Epithelial cell of prostate (primary cell): ENCODE results near the gene SEC23B.
A peak's percentile ranks its signal among the peaks of the same experiment; 100 is the strongest.
"Not testable (repeated sequence)": the region's sequence is repeated elsewhere in the genome, so short reads cannot be mapped to it uniquely, and the experiment has no call there.

Experiments
- DNase-seq: peaks from one replicate; pipeline ENCODE4 v3.0.0-alpha.2; 2011; ENCODE audit warnings: low read depth, low spot score
- H3K27ac ChIP-seq: fragments of 450-650 bp; 2 replicates; pipeline ENCODE4 v1.5.1; 2017; ENCODE audit warnings: mild to moderate bottlenecking

Gene SEC23B

DNA sequence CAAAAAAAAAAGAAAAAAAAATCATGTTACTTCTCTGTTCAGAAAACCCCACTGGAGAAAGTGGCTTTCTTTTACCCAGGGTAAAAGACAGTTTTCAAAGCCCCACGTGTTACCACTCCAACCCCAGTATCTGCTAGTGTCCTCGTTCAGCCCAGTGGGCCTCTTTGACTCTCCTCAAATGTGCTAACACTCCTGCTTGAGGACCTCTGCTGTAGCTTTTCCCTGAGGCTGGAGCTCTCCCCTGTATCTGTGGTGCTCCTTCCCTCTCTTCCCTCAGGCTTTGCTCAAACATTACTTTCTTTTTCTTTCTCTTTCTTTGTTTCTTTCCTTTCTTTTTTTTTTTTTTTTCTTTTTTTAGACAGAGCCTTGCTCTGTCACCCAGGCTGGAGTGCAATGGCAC lies 15.3 kb downstream of the SEC23B start:
- no peak for DNase-seq
- peak overlapping the region; percentile 74 for H3K27ac ChIP-seq

- DNase-seq = no peak
- H3K27ac ChIP-seq = peak overlapping the region; percentile 74
These were observed 16.9 kb downstream of the SEC23B start for GRCh38 chr20:18524646-18525045.

- H3K27ac ChIP-seq = peak overlapping the region; percentile 74
- not testable (repeated sequence) for DNase-seq
These were observed 19.0 kb downstream of the SEC23B start for GRCh38 chr20:18526761-18527160.

DNA sequence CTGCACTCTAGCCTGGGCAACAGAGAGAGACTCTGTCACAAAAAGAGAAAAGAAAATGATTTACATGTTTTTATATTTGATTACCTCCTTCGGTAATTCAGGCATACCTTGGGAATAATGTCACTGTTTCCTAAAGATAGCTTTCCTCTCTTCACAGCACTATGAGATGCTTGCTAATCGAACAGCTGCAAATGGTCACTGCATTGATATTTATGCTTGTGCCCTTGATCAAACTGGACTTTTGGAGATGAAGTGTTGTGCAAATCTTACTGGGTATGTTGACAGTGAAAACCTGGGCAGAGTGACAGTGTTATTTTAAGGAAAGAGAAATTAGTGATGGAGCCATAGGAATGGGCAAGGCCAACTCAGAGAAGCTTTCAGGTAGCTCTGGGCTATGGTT lies 19.6 kb downstream of the SEC23B start:
- DNase-seq = no peak
- peak overlapping the region; percentile 74 for H3K27ac ChIP-seq

DNA sequence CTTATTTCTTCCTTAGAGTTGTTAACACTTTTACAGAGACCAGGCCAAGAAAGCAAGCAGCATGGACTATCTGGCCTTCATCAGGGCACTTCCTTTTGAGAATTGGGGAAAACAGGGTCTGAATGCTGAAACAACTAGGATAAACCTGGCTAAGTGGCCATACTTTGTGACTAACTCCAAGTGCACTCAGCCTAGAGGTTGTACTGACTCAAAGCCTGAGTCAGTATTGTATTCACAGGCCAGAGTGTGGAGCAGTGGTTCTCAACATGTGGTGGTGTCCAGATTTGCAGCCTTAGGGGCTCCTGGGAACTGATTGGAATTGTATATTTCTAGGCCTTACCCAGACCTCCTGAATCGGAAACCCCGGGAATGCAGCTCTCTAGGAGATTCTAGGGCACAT lies 20.1 kb downstream of the SEC23B start:
- DNase-seq = no peak
- H3K27ac ChIP-seq = peak overlapping the region; percentile 74

DNA sequence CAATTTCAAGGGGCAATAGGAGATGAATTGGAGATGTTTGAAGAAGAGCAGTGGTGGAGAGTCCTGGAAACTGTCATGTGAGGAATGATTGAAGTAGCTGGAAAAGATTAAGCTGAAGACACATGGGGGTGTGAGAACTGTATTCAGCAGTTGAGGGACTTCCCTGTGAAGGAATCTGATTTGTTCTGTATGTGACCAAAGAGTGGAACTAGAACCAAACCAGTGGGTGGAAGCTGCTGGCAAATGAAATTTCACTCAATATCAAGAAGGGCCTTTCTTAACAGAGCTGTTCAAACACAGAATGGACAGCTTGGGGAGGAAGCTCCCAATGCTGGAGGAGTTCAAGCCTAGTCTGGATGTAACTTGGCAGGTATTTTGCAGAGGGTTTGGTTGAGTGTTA lies 21.3 kb downstream of the SEC23B start:
- H3K27ac ChIP-seq = no peak overlapping the region
- DNase-seq = no peak

GRCh38 chr20:18532626-18533025 lies 24.9 kb downstream of the SEC23B start:
- no peak for DNase-seq
- no peak overlapping the region for H3K27ac ChIP-seq

DNA sequence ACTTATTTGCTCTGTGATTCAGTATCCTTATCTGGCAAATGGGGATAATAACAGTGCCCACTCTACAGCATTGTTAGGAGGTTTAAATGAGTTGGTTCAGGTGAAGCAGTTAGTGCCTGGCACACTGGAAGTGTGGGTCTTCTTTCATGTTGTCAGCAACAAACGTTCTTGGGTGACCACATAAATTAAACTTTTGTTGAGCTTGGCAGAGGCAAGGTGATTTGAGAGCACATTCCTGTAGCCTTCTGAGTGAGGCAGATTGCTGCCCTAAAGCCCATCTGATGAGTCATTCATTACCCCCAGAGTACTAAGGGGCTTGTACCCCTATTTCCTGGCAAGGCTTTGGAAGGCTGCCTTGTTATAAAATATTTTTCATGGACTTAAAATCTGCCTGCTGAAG lies 25.8 kb downstream of the SEC23B start:
- no peak overlapping the region for H3K27ac ChIP-seq
- no peak for DNase-seq

GRCh38 chr20:18533978-18534644 lies 26.4 kb downstream of the SEC23B start:
- no peak overlapping the region for H3K27ac ChIP-seq
- DNase-seq = no peak

DNA sequence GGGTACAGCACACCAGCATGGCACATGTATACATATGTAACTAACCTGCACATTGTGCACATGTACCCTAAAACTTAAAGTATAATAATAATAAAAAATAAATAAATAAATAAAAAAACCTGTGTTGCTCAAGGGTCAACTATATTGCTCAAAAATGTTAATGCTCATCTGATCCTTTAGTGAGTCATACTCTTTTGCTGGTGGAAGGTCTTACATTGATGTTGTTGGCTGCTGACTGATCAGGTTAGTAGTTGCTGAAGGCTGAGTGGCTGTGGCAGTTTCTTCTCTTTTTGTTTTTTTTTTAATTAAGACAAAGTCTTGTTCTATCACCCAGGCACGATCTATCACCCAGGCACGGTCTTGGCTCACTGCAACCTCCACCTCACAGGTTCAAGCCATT lies 29.9 kb downstream of the SEC23B start:
- peak overlapping the region; percentile 19 for H3K27ac ChIP-seq
- no peak for DNase-seq

- peak overlapping the region; percentile 62 for H3K27ac ChIP-seq
- DNase-seq = peak; percentile 66
These were observed 34.0 kb downstream of the SEC23B start for GRCh38 chr20:18541741-18542140.

DNA sequence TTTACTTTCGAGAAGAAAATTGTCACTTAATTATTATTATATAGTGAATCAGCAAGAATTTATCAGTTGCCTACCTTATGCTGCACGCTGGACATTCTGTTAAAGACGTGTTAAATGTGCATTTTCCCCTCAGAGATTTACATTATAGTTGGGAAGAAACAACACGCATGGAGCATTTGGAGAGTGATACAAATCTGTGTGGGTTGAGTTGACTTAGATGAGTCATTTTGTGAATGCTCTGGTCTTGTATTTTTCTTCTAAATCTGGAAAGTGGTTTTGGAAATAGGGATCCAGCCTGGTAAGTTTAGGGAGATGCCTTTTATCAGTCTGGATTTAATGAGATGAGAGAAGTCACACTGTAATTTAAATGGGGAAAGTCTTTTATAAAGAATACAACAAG lies 35.5 kb downstream of the SEC23B start:
- no peak overlapping the region for H3K27ac ChIP-seq
- no peak for DNase-seq

DNA sequence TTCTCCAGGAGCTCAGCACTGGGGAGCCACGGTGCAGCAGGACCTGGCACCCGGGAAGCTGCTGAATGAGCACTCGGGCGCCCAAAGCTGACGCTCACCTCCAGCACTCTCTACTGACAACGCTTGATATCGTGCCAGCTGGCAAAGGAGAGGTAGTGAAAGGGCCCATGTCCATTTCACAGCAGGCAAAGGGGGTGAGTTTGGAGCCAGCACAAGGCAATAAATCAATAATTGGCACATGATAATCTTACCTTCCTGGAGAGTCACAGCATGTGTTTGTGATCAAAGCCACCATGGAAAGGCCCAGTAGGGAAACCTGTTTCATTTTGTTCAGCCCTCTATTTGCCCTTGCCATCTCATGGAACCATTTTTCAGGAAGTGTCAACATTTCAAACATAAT lies 36.2 kb downstream of the SEC23B start:
- DNase-seq = no peak
- no peak overlapping the region for H3K27ac ChIP-seq

- no peak for DNase-seq
- H3K27ac ChIP-seq = no peak overlapping the region
These were observed 37.8 kb downstream of the SEC23B start for GRCh38 chr20:18545566-18545965.

GRCh38 chr20:18548465-18548864 lies 40.7 kb downstream of the SEC23B start:
- no peak for DNase-seq
- no peak overlapping the region for H3K27ac ChIP-seq

GRCh38 chr20:18553746-18554145 lies 46.0 kb downstream of the SEC23B start:
- H3K27ac ChIP-seq = no peak overlapping the region
- no peak for DNase-seq

GRCh38 chr20:18566892-18567738 lies 59.4 kb downstream of the SEC23B start, which contains the start of gene SMIM26:
TSS of gene SMIM26 (plus strand) at chr20:18567432. CDS start at chr20:18567479, 47 bp downstream.
- H3K27ac ChIP-seq = peak within 1 kb of the TSS; percentile 76
- DNase-seq = peak; percentile 61

- peak overlapping the region; percentile 76 for H3K27ac ChIP-seq
These were observed 60.0 kb downstream of the SEC23B start for GRCh38 chr20:18567739-18568091.

DNA sequence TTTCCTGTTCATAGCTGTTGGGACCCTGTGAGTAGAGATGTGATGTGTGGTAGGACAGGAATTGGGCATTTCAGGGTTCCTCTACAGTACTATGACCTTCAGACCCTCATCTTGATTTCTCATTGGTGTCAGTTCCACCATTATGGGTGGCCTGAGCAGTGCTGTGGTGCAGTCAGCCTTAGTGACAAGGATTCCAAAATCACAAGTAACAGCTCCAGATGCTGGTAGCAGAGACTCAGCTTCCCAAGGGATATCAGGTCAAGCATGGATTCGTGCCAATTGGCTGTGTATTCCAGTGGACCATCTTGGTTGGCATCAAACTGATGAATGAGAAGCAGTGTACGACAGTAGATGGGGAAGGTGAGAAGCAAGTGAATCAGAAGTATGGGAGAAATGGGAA lies 63.3 kb downstream of the SEC23B start:
- DNase-seq = no peak
- no peak overlapping the region for H3K27ac ChIP-seq

More at GRCh38 chr20:18567739-18568091, 60.0 kb downstream of the SEC23B start:
- no peak for DNase-seq

- no peak for DNase-seq
- H3K27ac ChIP-seq = no peak overlapping the region
These were observed 63.8 kb downstream of the SEC23B start for GRCh38 chr20:18571578-18571977.

GRCh38 chr20:18577942-18578341 lies 70.2 kb downstream of the SEC23B start:
- no peak for DNase-seq

DNA sequence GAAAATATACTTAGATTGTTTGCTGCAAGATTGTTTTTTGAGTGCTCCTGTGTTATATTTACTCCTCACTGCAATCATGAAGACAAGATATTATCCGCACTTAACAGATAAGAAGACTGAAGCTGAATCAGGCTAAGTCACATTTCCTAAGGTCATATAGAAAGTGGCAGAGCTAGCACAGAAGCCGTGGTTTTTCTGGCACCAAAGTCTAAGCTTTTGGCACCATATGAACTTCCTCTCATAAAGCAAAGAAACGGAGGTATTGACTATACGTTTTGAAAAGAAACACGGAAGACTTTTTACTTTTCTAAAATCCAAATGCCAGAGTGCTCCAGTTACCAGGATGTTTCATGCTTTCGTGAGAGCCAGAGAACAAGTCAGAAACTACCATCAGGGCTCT lies 70.8 kb downstream of the SEC23B start:
- DNase-seq = no peak
- H3K27ac ChIP-seq = no peak overlapping the region

More at GRCh38 chr20:18577942-18578341, 70.2 kb downstream of the SEC23B start:
- H3K27ac ChIP-seq = no peak overlapping the region
